Measurements from ENCODE around the gene MAP3K15.

MAP3K15 gene

DNA sequence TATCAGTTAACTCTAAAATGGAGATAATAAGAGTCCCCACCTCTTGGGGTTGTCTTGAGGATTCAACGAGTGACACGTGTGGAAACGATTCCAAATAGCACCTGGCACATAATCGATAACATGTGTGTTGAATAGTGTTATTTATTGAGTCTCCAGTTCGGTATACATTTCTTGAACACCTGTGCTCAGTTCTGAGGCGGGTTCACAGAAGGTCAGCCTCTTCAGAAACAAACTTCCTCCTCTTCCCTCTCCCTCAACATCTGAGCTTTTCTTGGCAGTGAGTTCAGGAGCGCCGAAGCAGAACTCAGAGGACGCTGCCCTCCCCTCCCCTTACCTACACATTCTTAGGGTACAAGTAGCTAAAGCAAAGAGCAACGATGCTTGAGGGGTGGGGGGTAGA is 170.6 kb downstream of the MAP3K15 start:
- DNase-seq (ENCODE audit: low read depth): no peak

DNA sequence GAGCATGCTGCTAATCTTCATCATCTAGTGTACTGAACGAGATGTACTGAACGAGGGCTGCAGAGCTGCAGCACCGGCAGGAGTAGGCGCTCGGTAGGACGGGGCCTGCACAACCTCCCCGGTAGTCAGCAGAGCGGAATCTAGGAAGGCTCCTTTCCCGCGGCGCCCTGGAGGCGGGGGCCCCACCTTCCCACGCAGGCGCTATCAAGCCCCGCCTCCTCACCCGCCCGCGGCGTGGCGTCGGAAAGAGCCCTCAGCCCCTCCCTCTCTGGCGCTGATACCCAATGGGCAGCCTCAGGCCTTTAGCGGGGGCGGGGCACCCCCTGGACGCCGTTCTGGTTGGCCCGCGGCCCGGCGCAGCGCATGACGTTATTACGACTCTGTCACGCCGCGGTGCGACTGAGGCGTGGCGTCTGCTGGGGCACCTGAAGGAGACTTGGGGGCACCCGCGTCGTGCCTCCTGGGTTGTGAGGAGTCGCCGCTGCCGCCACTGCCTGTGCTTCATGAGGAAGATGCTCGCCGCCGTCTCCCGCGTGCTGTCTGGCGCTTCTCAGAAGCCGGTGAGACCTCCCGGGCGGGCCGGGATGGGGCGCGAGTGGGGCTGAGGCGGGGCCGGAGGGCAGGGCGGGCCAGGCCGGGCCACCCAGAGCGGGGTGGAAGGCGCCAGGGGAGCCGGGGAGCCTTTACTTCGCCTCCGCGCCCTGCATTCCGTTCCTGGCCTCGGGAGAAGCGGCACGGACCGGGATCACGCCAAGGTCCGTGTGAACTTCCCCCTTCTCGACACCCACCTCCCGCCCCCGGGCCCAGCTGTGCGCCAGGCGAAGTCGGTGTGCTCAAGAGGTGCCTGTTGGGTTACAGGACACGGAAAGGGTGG is 171.5 kb downstream of the MAP3K15 start, which contains the start of gene PDHA1:
Gene PDHA1, plus strand, starts transcription at position 393 of the 874 bp plus-strand sequence. Its CDS starts 111 bp downstream, at position 504.
- DNase-seq (ENCODE audit: low read depth): peak; percentile 90

DNA sequence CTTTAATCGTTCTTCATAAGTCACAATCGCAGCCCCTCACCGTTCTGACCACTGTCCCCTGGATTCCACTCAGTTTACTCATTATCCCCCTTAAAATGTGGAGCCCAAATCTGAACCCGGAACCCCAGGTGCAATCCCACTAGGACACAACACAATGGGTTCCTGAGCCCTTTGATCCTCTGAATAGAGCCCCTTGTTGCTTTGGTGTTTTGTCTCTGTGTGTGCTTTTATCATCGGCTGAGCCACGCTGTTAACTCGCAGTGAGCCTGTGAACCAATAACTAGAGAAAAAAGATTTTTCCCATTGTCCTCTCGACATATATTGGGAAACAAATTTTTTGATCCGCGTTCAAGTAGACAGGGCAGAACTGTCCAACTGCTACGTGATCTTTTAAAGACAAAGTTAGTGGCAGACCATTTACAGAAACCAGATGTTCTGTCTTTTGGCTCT is 172.2 kb downstream of the MAP3K15 start:
- DNase-seq (ENCODE audit: low read depth): no peak

DNA sequence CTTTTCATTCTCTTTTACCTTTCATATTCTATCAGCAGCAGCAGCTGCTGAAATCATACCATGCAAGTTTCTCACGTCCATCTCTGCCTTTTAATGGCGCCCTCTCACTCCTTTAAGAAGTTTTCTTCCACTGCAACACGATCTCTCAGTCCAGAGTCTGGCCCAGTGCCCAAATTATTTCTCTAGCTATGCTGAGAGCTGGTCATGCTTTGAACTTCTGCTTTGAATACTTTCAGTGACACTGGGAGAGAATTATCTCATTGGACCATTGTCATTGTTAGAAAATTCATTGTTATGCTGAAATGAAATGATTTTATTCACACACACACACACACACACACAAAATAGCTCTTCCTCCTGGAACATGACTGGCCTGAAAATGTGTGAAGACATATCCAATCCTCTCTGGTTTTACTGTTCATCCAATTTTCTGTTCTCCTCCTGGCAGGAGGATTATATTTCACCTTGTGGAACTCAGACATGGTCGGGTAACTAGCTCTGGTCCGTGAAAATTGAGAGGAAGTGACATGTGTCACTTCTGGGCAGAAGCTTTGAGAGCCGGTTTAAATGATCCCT is 172.9 kb downstream of the MAP3K15 start:
- peak; percentile 28 for DNase-seq (ENCODE audit: low read depth)

DNA sequence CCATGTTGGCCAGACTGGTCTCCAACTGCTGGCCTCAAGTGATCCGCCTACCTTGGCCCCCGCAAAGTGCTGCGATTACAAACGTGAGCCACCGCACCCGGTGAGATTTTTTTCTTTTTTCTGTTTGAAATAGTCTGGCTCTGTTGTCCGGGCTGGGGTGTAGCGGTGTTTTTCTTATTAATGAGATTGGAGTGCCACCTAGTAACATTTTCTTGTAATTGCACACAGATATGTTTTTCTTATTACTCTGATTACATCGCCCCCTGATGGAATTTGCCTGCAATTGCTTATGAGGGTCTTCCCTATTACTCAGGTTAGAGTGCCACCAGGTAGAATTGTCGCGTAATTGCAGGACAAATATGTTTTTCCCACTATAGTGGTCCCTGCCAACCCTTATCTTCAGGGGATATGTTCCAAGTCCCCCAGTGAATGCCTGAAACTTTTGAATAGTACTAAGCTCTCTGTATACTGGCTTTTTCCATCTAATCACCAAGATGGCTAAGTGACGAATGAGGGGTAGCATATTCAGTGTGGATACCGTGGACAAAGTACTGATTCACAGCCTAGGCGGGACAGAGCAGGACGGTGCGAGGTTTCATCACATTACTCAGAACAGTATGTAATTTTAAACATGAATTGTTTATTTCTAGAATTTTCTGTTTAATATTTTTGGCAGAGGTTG is 180.2 kb downstream of the MAP3K15 start:
- DNase-seq (ENCODE audit: low read depth): no peak

DNA sequence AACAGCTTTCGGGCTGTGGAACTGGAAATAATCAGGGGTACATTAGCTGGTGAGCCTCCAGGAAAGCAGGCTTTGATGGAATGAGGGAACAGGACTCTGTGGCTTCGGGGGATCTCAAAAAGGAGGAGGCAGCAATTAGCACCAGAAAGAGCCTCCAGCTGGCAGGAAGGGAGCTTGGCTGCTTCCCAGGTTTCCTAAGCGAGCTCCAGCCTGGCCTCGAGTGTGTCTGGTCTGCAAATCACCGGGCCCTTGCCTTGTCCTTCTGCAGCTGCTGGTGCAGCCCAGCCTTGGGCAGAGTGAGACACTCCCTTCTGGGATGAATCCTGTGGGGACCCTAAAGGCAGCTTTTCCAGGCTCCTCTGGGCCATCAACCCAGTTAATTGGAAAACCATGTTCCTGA is 182.3 kb downstream of the MAP3K15 start:
- peak; percentile 4 for DNase-seq (ENCODE audit: low read depth)

DNA sequence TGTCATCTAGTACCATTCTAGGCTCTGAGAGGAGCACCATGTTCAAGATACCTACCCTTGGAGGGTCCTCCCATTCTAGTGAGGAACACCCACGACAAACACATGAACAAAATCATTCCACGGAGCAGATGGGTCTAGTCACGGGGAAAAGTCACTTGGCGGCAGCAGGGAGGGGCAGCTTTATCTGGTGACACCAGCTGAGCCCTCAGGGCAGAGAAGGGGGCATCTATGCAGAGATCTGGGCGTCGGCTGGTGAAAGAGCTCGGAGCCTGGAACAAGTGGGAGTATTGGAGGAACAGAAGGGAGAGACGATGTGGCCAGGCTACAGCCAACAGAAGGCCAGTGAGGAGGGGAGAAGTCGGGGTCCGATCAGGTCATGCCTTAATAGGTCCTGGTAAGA is 183.5 kb downstream of the MAP3K15 start:
- no peak for DNase-seq (ENCODE audit: low read depth)

DNA sequence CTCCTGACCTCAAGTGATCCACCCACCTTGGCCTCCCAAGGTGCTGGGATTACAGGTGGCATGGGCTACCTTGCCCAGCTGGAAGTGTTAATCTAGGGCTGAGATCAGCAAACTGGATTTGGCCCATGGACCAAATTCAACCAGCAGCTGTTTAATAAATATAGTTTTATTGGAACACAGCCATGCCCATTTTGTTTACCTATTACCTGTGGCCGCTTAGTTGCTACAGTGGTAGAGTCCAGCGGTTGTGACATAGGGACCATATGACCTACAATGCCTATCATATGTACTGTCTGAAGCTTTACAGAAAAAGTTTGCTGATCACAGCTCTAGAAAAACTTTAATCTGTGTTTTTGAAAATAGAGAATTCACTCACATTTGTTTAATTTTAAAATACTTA is 188.7 kb downstream of the MAP3K15 start:
- DNase-seq (ENCODE audit: low read depth): no peak
